Activated naive CD8-positive, alpha-beta T cell (primary cell): ENCODE data around the gene ITSN1.

Source experiments
- H3K27ac Mint-ChIP-seq: one replicate; pipeline ENCODE4 v1.8.0; 2021; ENCODE audit warnings: mixed read lengths
- H3K27me3 Mint-ChIP-seq: one replicate; pipeline ENCODE4 v1.8.0; 2021; ENCODE audit warnings: mixed read lengths
- H3K36me3 Mint-ChIP-seq: one replicate; pipeline ENCODE4 v1.8.0; 2021; ENCODE audit warnings: mixed read lengths
- H3K4me1 Mint-ChIP-seq: one replicate; pipeline ENCODE4 v1.8.0; 2021; ENCODE audit warnings: low read depth, mixed read lengths
- H3K4me3 Mint-ChIP-seq: one replicate; pipeline ENCODE4 v1.8.0; 2021; ENCODE audit warnings: mild to moderate bottlenecking, mixed read lengths
- H3K9me3 Mint-ChIP-seq: one replicate; pipeline ENCODE4 v1.8.0; 2021; ENCODE audit warnings: low read depth, mixed read lengths

ITSN1 gene

DNA sequence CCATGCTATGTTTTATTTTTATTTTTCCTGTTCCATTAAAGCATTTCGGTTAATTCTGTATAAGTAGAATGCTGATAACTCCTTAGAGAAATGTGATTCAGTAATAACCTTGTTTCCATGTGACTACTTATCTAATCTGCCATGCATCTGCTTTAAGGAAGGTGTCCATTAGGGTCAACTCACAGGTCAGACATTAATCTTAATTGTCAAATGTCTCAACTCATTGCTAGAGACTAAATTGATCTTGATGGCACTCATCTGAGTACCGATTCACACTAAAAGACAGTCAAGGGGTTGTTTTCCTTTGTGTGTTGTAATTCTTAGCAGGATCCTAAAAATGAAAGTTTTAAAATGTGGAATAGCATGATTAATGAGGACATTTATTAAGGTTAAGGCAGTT is 41.8 kb downstream of the ITSN1 start:
- Mint-ChIP-seq H3K27ac (no peak overlapping the region), H3K36me3 (no peaks in the 10 kb centered on the region), H3K27me3 (peaks cover 5% of the 10 kb centered on the region), H3K4me3 (no peak overlapping the region), H3K4me1 (no peaks in the 10 kb centered on the region), H3K9me3 (no peaks in the 10 kb centered on the region)

DNA sequence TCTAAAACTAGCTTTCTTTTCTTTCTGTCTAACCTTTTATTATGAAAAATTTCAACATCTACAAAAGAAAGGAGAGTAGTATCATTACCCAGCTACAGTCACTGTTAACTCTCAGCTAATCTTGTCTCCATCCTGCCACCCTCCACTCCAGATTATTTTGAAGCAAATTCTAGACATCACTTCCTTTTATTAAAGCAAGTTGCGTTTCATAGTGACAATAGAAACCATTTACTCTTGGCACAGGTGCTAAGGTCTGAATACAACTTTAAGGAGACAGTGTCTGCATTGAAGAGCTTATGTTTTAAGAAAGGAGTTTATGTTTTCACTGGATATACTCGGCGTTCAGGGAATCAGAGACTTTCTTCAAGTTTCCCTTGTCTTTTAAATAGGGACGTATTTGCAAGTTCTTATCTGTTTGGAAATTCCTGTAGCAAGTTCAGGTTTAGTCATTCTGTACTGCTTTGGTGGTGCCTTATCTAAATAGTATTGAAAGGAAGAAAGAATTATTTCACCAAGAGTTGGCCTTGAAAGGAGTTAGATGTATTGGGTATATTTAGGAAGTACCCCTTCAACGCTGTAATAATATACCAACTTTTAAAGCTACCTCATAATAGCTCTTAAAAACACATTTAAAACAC is 42.7 kb downstream of the ITSN1 start:
- Mint-ChIP-seq H3K4me1 (no peaks in the 10 kb centered on the region), H3K27ac (no peak overlapping the region), H3K9me3 (no peaks in the 10 kb centered on the region), H3K4me3 (no peak overlapping the region), H3K27me3 (peaks cover 5% of the 10 kb centered on the region), H3K36me3 (no peaks in the 10 kb centered on the region)

GRCh38 chr21:33685613-33686197 is 43.4 kb downstream of the ITSN1 start:
- Mint-ChIP-seq H3K27me3 (peaks cover 5% of the 10 kb centered on the region), H3K27ac (no peak overlapping the region), H3K9me3 (no peaks in the 10 kb centered on the region), H3K36me3 (no peaks in the 10 kb centered on the region), H3K4me1 (no peaks in the 10 kb centered on the region), H3K4me3 (no peak overlapping the region)

- Mint-ChIP-seq H3K27ac (no peak overlapping the region), H3K9me3 (no peaks in the 10 kb centered on the region), H3K27me3 (peaks cover 5% of the 10 kb centered on the region), H3K4me1 (no peaks in the 10 kb centered on the region), H3K36me3 (no peaks in the 10 kb centered on the region), H3K4me3 (no peak overlapping the region)
Observed at GRCh38 chr21:33686386-33686785, 44.1 kb downstream of the ITSN1 start.

- H3K4me3 Mint-ChIP-seq, result no peak overlapping the region
- no peak overlapping the region for H3K27ac Mint-ChIP-seq
- no peaks in the 10 kb centered on the region for H3K4me1 Mint-ChIP-seq
- H3K27me3 Mint-ChIP-seq, result peaks cover 5% of the 10 kb centered on the region
- no peaks in the 10 kb centered on the region for H3K9me3 Mint-ChIP-seq
- no peaks in the 10 kb centered on the region for H3K36me3 Mint-ChIP-seq
Observed at GRCh38 chr21:33687634-33688033, 45.3 kb downstream of the ITSN1 start.

GRCh38 chr21:33688353-33688752 is 46.1 kb downstream of the ITSN1 start:
- Mint-ChIP-seq H3K27me3 (peaks cover 5% of the 10 kb centered on the region), H3K9me3 (no peaks in the 10 kb centered on the region), H3K36me3 (no peaks in the 10 kb centered on the region), H3K4me1 (no peaks in the 10 kb centered on the region), H3K27ac (no peak overlapping the region), H3K4me3 (no peak overlapping the region)

- Mint-ChIP-seq H3K4me1 (no peaks in the 10 kb centered on the region), H3K27me3 (peaks cover 4% of the 10 kb centered on the region), H3K36me3 (no peaks in the 10 kb centered on the region), H3K4me3 (no peak overlapping the region), H3K27ac (no peak overlapping the region), H3K9me3 (no peaks in the 10 kb centered on the region)
Observed at GRCh38 chr21:33690874-33691273, 48.6 kb downstream of the ITSN1 start.

- Mint-ChIP-seq H3K27me3 (no peaks in the 10 kb centered on the region), H3K27ac (no peak overlapping the region), H3K4me1 (no peaks in the 10 kb centered on the region), H3K4me3 (no peak overlapping the region), H3K9me3 (no peaks in the 10 kb centered on the region), H3K36me3 (no peaks in the 10 kb centered on the region)
Observed at GRCh38 chr21:33691945-33692603, 49.8 kb downstream of the ITSN1 start.

DNA sequence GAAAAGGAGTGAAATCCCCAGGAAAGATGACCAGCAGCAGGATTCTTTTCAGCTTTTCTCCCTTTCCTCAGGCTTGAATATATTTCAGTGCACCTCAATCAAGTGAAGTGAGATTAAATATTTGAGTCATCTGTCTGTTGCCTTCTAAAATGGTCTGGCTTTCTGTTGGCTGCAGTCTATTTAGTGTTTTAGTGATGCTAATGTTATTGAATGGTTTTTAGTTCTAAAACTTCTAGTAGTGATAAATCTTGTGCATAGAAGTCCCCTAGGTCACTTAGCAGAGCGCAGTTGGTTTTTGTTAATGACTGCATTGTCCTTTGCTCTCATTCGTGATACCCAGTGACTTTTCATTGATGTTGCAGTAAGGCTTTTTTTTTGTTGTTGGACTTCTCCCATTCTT is 53.5 kb downstream of the ITSN1 start:
- no peaks in the 10 kb centered on the region for H3K4me1 Mint-ChIP-seq
- H3K27ac Mint-ChIP-seq, result no peak overlapping the region
- no peaks in the 10 kb centered on the region for H3K36me3 Mint-ChIP-seq
- no peaks in the 10 kb centered on the region for H3K9me3 Mint-ChIP-seq
- no peaks in the 10 kb centered on the region for H3K27me3 Mint-ChIP-seq
- H3K4me3 Mint-ChIP-seq, result no peak overlapping the region

- H3K9me3 Mint-ChIP-seq, result no peaks in the 10 kb centered on the region
- H3K27me3 Mint-ChIP-seq, result no peaks in the 10 kb centered on the region
- H3K36me3 Mint-ChIP-seq, result no peaks in the 10 kb centered on the region
- H3K27ac Mint-ChIP-seq, result no peak overlapping the region
- no peak overlapping the region for H3K4me3 Mint-ChIP-seq
- H3K4me1 Mint-ChIP-seq, result no peaks in the 10 kb centered on the region
Observed at GRCh38 chr21:33696465-33696864, 54.2 kb downstream of the ITSN1 start.

- Mint-ChIP-seq H3K27ac (no peak overlapping the region), H3K9me3 (no peaks in the 10 kb centered on the region), H3K4me3 (no peak overlapping the region), H3K4me1 (no peaks in the 10 kb centered on the region), H3K36me3 (no peaks in the 10 kb centered on the region), H3K27me3 (no peaks in the 10 kb centered on the region)
Observed at GRCh38 chr21:33698087-33698860, 56.0 kb downstream of the ITSN1 start.

GRCh38 chr21:33699277-33699676 is 57.0 kb downstream of the ITSN1 start:
- H3K4me1 Mint-ChIP-seq, result no peaks in the 10 kb centered on the region
- no peak overlapping the region for H3K27ac Mint-ChIP-seq
- H3K27me3 Mint-ChIP-seq, result no peaks in the 10 kb centered on the region
- no peak overlapping the region for H3K4me3 Mint-ChIP-seq
- H3K36me3 Mint-ChIP-seq, result no peaks in the 10 kb centered on the region
- H3K9me3 Mint-ChIP-seq, result no peaks in the 10 kb centered on the region

DNA sequence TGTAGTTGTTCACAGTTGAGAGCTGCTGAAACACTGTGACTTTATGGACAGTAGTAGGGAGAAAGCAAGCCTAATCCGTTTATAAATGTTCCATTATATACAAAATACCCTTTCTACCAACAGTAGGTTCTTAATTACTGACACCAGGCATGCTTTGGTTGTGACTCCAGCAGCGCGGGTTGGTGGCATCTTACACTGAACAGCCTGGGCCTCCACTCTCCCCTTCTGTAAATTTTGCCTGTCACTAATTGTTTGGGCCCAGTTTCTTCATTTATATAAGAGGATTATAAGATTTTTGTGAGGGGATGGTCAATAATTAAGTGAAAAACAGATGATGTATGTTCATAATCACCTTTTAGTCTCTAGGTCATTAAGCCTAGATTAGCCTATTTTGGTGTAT is 58.2 kb downstream of the ITSN1 start:
- Mint-ChIP-seq H3K27me3 (no peaks in the 10 kb centered on the region), H3K4me3 (no peak overlapping the region), H3K36me3 (no peaks in the 10 kb centered on the region), H3K4me1 (no peaks in the 10 kb centered on the region), H3K9me3 (no peaks in the 10 kb centered on the region), H3K27ac (no peak overlapping the region)

DNA sequence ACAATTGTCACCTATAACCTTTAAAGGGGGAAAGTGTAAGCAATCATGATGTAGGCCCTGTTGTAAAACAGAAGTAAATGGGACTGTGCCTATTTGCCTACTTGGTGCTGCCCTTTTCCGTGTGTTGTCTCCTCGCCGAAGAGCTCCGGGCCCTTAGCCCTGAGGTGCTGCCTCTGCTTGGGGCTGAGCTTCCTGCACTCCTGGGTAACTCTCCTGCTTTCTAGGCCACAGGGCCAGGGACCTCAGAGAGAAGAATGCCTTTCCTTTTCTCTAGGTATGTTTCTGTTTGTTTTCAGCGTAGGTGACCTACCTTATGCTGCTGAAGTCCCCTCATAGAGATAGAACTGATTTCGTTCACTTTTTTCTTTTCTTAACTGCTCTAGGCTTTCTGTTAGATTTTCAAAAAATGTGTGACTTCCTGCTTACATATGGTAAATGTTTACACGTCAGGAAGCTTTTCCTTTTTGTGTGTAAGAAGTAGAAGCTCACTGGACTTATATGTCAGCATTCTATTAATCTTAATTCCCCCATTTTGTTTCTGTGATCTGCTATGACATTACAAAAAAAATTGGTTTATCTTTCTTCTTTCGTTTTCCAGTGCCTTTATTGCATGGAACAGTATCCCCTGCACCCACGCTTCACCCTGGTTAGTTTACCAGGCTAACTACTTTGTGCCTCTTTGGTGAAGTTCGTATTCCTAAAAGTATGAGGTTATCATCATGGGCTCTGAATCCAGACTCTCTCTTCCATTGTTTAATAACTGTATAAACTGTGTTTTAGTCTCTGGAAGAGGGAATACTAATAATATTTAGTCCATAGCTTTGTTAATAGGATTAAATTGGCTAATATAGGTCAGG is 61.7 kb downstream of the ITSN1 start:
- Mint-ChIP-seq H3K4me1 (no peaks in the 10 kb centered on the region), H3K36me3 (no peaks in the 10 kb centered on the region), H3K4me3 (no peak overlapping the region), H3K9me3 (peaks cover 3% of the 10 kb centered on the region), H3K27me3 (no peaks in the 10 kb centered on the region), H3K27ac (no peak overlapping the region)
